Mesendoderm (in vitro differentiated cells): ENCODE data around the gene CPED1.

Experiments
- DNase-seq: peaks from one replicate; pipeline ENCODE4 v3.0.0; 2013
- H2AK5ac ChIP-seq: 2 replicates; pipeline ENCODE4 v1.6.1; 2013; ENCODE audit warnings: low read length, inconsistent platforms
- H2BK120ac ChIP-seq: 2 replicates; pipeline ENCODE4 v1.6.1; 2013; ENCODE audit warnings: low read depth, mild to moderate bottlenecking, low read length, moderate library complexity, mixed read lengths
- H2BK15ac ChIP-seq: replicated peaks from 2 replicates; pipeline ENCODE4 v1.6.1; 2013; ENCODE audit warnings: low read depth, mild to moderate bottlenecking, moderate library complexity
- H2BK5ac ChIP-seq: 2 replicates; pipeline ENCODE4 v1.6.1; 2013; ENCODE audit warnings: low read length, inconsistent platforms
- H3K18ac ChIP-seq: 2 replicates; pipeline ENCODE4 v1.6.1; 2013; ENCODE audit warnings: mild to moderate bottlenecking, low read length, mixed read lengths
- H3K23ac ChIP-seq: one replicate; pipeline ENCODE4 v1.6.1; 2013; ENCODE audit warnings: low read length
- H3K27ac ChIP-seq: 2 replicates; pipeline ENCODE4 v1.5.1; 2013; ENCODE audit warnings: low read depth, mild to moderate bottlenecking, inconsistent platforms, low read length, moderate library complexity
- H3K27me3 ChIP-seq: 2 replicates; pipeline ENCODE4 v1.6.1; 2013; ENCODE audit warnings: low read length, control low read depth, mild to moderate bottlenecking, inconsistent platforms; ENCODE audit not compliant: insufficient read depth, poor library complexity
- H3K36me3 ChIP-seq: 2 replicates; pipeline ENCODE4 v1.6.1; 2013; ENCODE audit warnings: low read length, inconsistent platforms; ENCODE audit not compliant: control insufficient read depth, insufficient read depth
- H3K4ac ChIP-seq: one replicate; pipeline ENCODE4 v1.6.1; 2013; ENCODE audit warnings: low read depth, mild to moderate bottlenecking, low read length, moderate library complexity
- H3K4me1 ChIP-seq: 2 replicates; pipeline ENCODE4 v1.6.1; 2013; ENCODE audit warnings: low read depth, low read length, inconsistent platforms; ENCODE audit not compliant: control insufficient read depth
- H3K4me2 ChIP-seq: 2 replicates; pipeline ENCODE4 v1.6.1; 2013; ENCODE audit warnings: low read length
- H3K4me3 ChIP-seq: 2 replicates; pipeline ENCODE4 v1.5.1; 2013; ENCODE audit warnings: mild to moderate bottlenecking, low read length
- H3K56ac ChIP-seq: one replicate; pipeline ENCODE4 v1.6.1; 2013; ENCODE audit warnings: low read length
- H3K79me1 ChIP-seq: 2 replicates; pipeline ENCODE4 v1.6.1; 2013; ENCODE audit warnings: low read length, inconsistent platforms
- H3K79me2 ChIP-seq: 2 replicates; pipeline ENCODE4 v1.6.1; 2013; ENCODE audit warnings: mild to moderate bottlenecking, low read length; ENCODE audit not compliant: control insufficient read depth, insufficient read depth
- H3K9ac ChIP-seq: 2 replicates; pipeline ENCODE4 v1.6.1; 2013; ENCODE audit warnings: low read length, inconsistent platforms
- H4K5ac ChIP-seq: one replicate; pipeline ENCODE4 v1.6.1; 2013; ENCODE audit warnings: low read length
- H4K8ac ChIP-seq: one replicate; pipeline ENCODE4 v1.6.1; 2013; ENCODE audit warnings: low read depth, mild to moderate bottlenecking, control low read depth, low read length, moderate library complexity
- WGBS: extraction: QIAGEN DNeasy Blood & Tissue Kit; methylation state at CpG from one replicate; pipeline ENCODE4 v1.1.7; 2013; ENCODE audit warnings: low lambda C conversion rate, missing lambda C conversion rate; ENCODE audit not compliant: insufficient coverage; ENCODE audit errors: extremely low coverage; 5-methylcytosine and 5-hydroxymethylcytosine counted together

CPED1 gene

GRCh38 chr7:121017586-121017985, 29.1 kb downstream of the CPED1 start:
- no peak overlapping the region for H2AK5ac ChIP-seq
- no peak overlapping the region for H2BK120ac ChIP-seq
- H3K4me3 ChIP-seq: no peak overlapping the region
- WGBS: no CpG with 5 or more reads among the region's 1 CpG
- no peaks in the 10 kb centered on the region for H3K79me1 ChIP-seq
- no peak overlapping the region for H3K56ac ChIP-seq
- no peak overlapping the region for H3K4me2 ChIP-seq
- H3K36me3 ChIP-seq: no peaks in the 10 kb centered on the region
- no peak overlapping the region for H3K27ac ChIP-seq
- no peak overlapping the region for H3K18ac ChIP-seq
- no peak overlapping the region for H2BK15ac ChIP-seq
- no peak overlapping the region for H3K9ac ChIP-seq
- no peak overlapping the region for H3K4ac ChIP-seq
- no peak overlapping the region for H4K8ac ChIP-seq
- H4K5ac ChIP-seq: no peak overlapping the region
- H3K23ac ChIP-seq: no peak overlapping the region
- H3K27me3 ChIP-seq: no peaks in the 10 kb centered on the region
- no peak for DNase-seq
- no peaks in the 10 kb centered on the region for H3K79me2 ChIP-seq
- no peak overlapping the region for H2BK5ac ChIP-seq
- no peaks in the 10 kb centered on the region for H3K4me1 ChIP-seq

- no peak overlapping the region for H3K56ac ChIP-seq
- no peak overlapping the region for H3K18ac ChIP-seq
- H3K36me3 ChIP-seq: no peaks in the 10 kb centered on the region
- no peak overlapping the region for H4K5ac ChIP-seq
- H3K27me3 ChIP-seq: no peaks in the 10 kb centered on the region
- H3K79me2 ChIP-seq: no peaks in the 10 kb centered on the region
- no peak overlapping the region for H3K4ac ChIP-seq
- H4K8ac ChIP-seq: no peak overlapping the region
- no peak overlapping the region for H3K4me3 ChIP-seq
- H2BK120ac ChIP-seq: no peak overlapping the region
- no CpG with 5 or more reads among the region's 2 CpGs for WGBS
- no peak overlapping the region for H2BK15ac ChIP-seq
- H2BK5ac ChIP-seq: no peak overlapping the region
- no peak overlapping the region for H2AK5ac ChIP-seq
- no peaks in the 10 kb centered on the region for H3K4me1 ChIP-seq
- DNase-seq: peak; percentile 33
- H3K9ac ChIP-seq: no peak overlapping the region
- H3K4me2 ChIP-seq: no peak overlapping the region
- H3K27ac ChIP-seq: no peak overlapping the region
- no peaks in the 10 kb centered on the region for H3K79me1 ChIP-seq
- no peak overlapping the region for H3K23ac ChIP-seq
Observed at GRCh38 chr7:121019018-121019417, 30.5 kb downstream of the CPED1 start.

DNA sequence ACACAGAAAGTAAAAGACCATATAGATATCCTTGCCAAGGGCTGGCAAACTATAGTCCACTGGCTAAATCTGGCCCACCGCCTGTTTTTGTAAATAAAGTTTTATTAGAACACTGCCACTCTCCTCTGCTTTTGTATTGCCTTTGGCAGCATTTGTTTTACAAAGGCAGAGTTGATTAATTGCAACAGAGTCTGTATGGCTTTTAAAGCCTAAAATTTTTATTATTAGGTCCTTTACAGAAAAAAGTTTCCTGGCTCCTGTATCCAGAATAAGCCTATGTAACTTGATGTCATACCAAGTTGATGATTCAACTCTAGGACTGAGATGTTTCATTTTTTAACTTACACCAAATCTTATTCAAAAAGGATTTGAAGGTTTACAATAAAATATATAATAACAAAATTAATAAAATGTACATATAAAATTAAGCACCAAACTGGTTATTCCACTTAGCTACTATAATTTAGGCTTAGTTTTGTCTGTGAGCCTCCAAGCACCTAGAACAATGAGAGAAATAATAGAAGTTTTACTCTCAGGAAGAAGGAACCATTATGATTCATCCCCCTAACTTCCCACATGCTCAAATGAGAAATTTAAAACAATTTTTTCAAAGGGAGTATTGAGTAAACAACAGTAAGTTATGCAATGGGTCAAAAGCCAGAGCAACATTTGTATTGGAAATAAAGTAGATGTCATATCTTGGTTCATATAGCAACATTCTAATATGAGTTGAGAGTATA, 31.9 kb downstream of the CPED1 start:
- Histone ChIP-seq H2BK5ac (no peak overlapping the region), H3K79me2 (no peaks in the 10 kb centered on the region), H3K36me3 (no peaks in the 10 kb centered on the region), H2BK120ac (no peak overlapping the region), H3K4ac (no peak overlapping the region), H2AK5ac (no peak overlapping the region), H3K56ac (no peak overlapping the region), H2BK15ac (no peak overlapping the region), H3K23ac (no peak overlapping the region), H3K27me3 (no peaks in the 10 kb centered on the region), H3K27ac (no peak overlapping the region), H4K8ac (no peak overlapping the region), H3K4me2 (no peak overlapping the region), H3K18ac (no peak overlapping the region), H4K5ac (no peak overlapping the region), H3K4me3 (no peak overlapping the region), H3K4me1 (no peaks in the 10 kb centered on the region), H3K79me1 (no peaks in the 10 kb centered on the region), H3K9ac (no peak overlapping the region)
- no CpG with 5 or more reads among the region's 1 CpG for WGBS
- no peak for DNase-seq

DNA sequence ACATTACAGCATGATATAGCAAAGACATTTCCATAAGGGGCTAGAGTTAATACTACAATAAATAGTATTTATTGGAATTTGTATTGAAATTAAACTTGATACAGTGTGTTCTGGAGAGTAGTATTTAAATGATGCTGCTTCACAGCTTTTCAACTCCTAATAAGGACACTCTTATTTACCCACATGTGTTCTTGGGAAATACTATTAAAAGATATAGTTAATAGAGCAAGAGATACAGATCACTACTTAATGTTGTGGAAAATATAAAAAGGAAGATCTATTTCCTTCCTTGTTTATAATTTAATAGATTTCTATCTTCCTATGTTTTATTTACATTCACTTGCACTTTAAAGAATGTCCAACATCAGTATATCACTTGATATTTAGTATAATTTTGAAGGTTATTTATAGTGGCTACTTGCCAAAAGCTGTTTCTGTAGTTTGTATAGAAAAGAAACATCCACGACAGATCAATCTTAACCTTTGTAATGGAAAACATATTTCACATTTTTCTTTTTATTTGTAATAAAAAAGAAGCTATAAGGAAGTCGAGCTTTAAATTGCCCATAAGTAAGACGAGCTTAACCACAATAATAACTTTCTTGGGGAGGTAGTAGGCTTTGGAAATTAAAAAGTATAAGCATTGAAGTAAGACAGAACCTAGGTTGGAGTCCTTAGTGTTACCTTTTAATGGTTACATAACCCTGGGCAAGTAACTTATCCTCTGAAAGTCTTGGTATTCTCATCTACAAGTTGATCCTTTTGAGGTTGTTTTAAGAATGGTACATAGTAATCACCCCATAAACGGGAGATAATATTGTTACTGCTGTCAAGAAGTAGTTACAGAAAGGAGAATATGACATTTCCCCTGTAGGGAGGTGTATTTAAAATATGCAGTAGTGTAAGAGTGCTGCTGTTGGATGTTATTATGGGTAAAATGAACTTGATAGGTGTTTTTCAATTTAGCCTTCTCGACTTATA, 32.8 kb downstream of the CPED1 start:
- no peak overlapping the region for H3K27ac ChIP-seq
- H3K4me3 ChIP-seq: no peak overlapping the region
- H3K4me2 ChIP-seq: no peak overlapping the region
- no peak overlapping the region for H2BK15ac ChIP-seq
- H2BK5ac ChIP-seq: no peak overlapping the region
- no peak overlapping the region for H3K9ac ChIP-seq
- DNase-seq: no peak
- no CpG with 5 or more reads among the region's 5 CpGs for WGBS
- no peak overlapping the region for H2AK5ac ChIP-seq
- H4K5ac ChIP-seq: no peak overlapping the region
- no peak overlapping the region for H3K18ac ChIP-seq
- H2BK120ac ChIP-seq: no peak overlapping the region
- no peak overlapping the region for H3K4ac ChIP-seq
- H3K56ac ChIP-seq: no peak overlapping the region
- no peaks in the 10 kb centered on the region for H3K36me3 ChIP-seq
- H3K79me1 ChIP-seq: no peaks in the 10 kb centered on the region
- H4K8ac ChIP-seq: no peak overlapping the region
- no peak overlapping the region for H3K23ac ChIP-seq
- no peaks in the 10 kb centered on the region for H3K4me1 ChIP-seq
- H3K27me3 ChIP-seq: no peaks in the 10 kb centered on the region
- no peaks in the 10 kb centered on the region for H3K79me2 ChIP-seq

DNA sequence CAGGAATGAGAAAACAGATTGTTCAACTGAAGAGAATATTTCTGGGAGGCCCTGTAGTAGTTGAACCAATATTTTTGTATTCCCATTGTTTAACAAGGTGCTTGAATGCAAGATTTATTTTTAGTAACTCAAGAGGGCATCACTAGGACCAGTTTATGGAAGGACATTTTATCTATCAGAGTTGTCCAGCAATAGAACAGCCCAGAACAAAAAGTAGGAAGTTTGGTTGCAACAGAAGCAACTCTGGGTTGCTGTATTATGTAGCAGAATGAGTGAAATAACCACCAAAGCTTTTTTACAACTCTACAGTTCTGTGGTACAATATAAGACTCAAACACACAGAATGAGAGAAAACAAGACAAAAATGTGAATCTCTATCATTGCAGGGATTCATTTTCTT, 34.7 kb downstream of the CPED1 start:
- Histone ChIP-seq H3K4me1 (no peaks in the 10 kb centered on the region), H3K27ac (no peak overlapping the region), H3K56ac (no peak overlapping the region)

More for the DNA sequence above, 34.7 kb downstream of the CPED1 start:
- Histone ChIP-seq H3K23ac (no peak overlapping the region), H3K27me3 (no peaks in the 10 kb centered on the region), H3K9ac (no peak overlapping the region), H3K79me2 (no peaks in the 10 kb centered on the region), H3K4me2 (no peak overlapping the region), H4K5ac (no peak overlapping the region), H3K18ac (no peak overlapping the region), H2AK5ac (no peak overlapping the region), H2BK5ac (no peak overlapping the region), H4K8ac (no peak overlapping the region), H2BK15ac (no peak overlapping the region), H3K4ac (no peak overlapping the region), H3K4me3 (no peak overlapping the region), H3K79me1 (no peaks in the 10 kb centered on the region), H2BK120ac (no peak overlapping the region), H3K36me3 (no peaks in the 10 kb centered on the region)
- no peak for DNase-seq
